Activated naive CD4-positive, alpha-beta T cell treated with anti-CD3 and anti-CD28 coated beads, Interleukin-2, amount 50 U/mL, for 16 hours (primary cell): ENCODE measurements around the gene HLA-F.

ENCODE experiments used
- DNase-seq: peaks from one replicate; pipeline ENCODE4 v3.0.0-alpha.2; 2020

The HLA-F gene

GRCh38 chr6:29764422-29765196, 41.4 kb downstream of the HLA-F start:
- no peak for DNase-seq

- DNase-seq = no peak
These were observed 46.1 kb downstream of the HLA-F start for GRCh38 chr6:29769336-29769735.

GRCh38 chr6:29770306-29770705, 47.1 kb downstream of the HLA-F start:
- DNase-seq = no peak

- no peak for DNase-seq
These were observed 53.5 kb downstream of the HLA-F start for GRCh38 chr6:29776684-29777083.
